NT2/D1 (cell line): Measurements from ENCODE around the gene ZNF286A.
"Not testable (repeated sequence)": the region's sequence is repeated elsewhere in the genome, so short reads cannot be mapped to it uniquely, and the experiment has no call there.

Experiments used
- DNase-seq: peaks from one replicate; pipeline ENCODE4 v3.0.0-alpha.2; 2011; ENCODE audit warnings: low read depth, low spot score
- H3K27me3 ChIP-seq: 2 replicates; pipeline ENCODE4 v1.6.0; 2011; ENCODE audit warnings: mild to moderate bottlenecking; ENCODE audit not compliant: insufficient read length, insufficient read depth
- H3K36me3 ChIP-seq: 2 replicates; pipeline ENCODE4 v1.6.1; 2011; ENCODE audit warnings: mild to moderate bottlenecking, low read length, mixed read lengths; ENCODE audit not compliant: insufficient read depth, insufficient read length
- H3K4me1 ChIP-seq: 2 replicates; pipeline ENCODE4 v1.5.1; 2011; ENCODE audit not compliant: insufficient read depth, insufficient read length
- H3K4me3 ChIP-seq: 2 replicates; pipeline ENCODE4 v1.5.1; 2011; ENCODE audit warnings: low read depth; ENCODE audit not compliant: insufficient read length
- H3K9ac ChIP-seq: 2 replicates; pipeline ENCODE4 v1.6.0; 2011; ENCODE audit warnings: low read depth; ENCODE audit not compliant: insufficient read length
- H3K9me3 ChIP-seq: 2 replicates; pipeline ENCODE4 v1.5.1; 2011; ENCODE audit warnings: mild to moderate bottlenecking, low read length; ENCODE audit not compliant: insufficient read depth
- SUZ12 ChIP-seq: IDR thresholded peaks from 2 replicates; pipeline ENCODE4 v1.6.1; 2011; ENCODE audit not compliant: insufficient read length, insufficient read depth; ENCODE audit errors: extremely low read depth
- YY1 ChIP-seq: IDR thresholded peaks from 2 replicates; pipeline ENCODE4 v1.6.1; 2011; ENCODE audit not compliant: insufficient read length, insufficient read depth
- ZNF274 ChIP-seq: IDR thresholded peaks from 2 replicates; pipeline ENCODE4 v1.6.1; 2011; ENCODE audit warnings: mild to moderate bottlenecking, low read depth, low read length

ZNF286A gene

GRCh38 chr17:15716601-15717563 is 17.3 kb downstream of the ZNF286A start:
- H3K4me3 ChIP-seq = not testable (repeated sequence)

GRCh38 chr17:15730535-15730934 is 31.0 kb downstream of the ZNF286A start:
- DNase-seq, H3K4me1 ChIP-seq, H3K27me3 ChIP-seq, H3K9ac ChIP-seq, H3K36me3 ChIP-seq, H3K4me3 ChIP-seq, H3K9me3 ChIP-seq: not testable (repeated sequence)

More at GRCh38 chr17:15716601-15717563, 17.3 kb downstream of the ZNF286A start:
- not testable (repeated sequence) for DNase-seq, H3K4me1 ChIP-seq, H3K36me3 ChIP-seq, H3K9ac ChIP-seq, H3K27me3 ChIP-seq
- H3K9me3 ChIP-seq = peaks cover 55% of the 10 kb centered on the region
- peak; percentile 79 for TF ChIP-seq ZNF274

GRCh38 chr17:15731900-15732299 is 32.3 kb downstream of the ZNF286A start, which contains the start of gene TBC1D26:
TSS of gene TBC1D26 (plus strand) at chr17:15732283. CDS start at chr17:15735349, 3,066 bp downstream.
- H3K9ac ChIP-seq, DNase-seq, H3K9me3 ChIP-seq: not testable (repeated sequence)

GRCh38 chr17:15733174-15733789 is 33.7 kb downstream of the ZNF286A start:
- not testable (repeated sequence) for H3K27me3 ChIP-seq, H3K36me3 ChIP-seq, H3K4me1 ChIP-seq, H3K4me3 ChIP-seq, H3K9ac ChIP-seq, H3K9me3 ChIP-seq, DNase-seq

More at GRCh38 chr17:15731900-15732299, 32.3 kb downstream of the ZNF286A start, which contains the start of gene TBC1D26:
- H3K27me3 ChIP-seq, H3K4me1 ChIP-seq, H3K4me3 ChIP-seq, H3K36me3 ChIP-seq: not testable (repeated sequence)

GRCh38 chr17:15736578-15736977 is 37.0 kb downstream of the ZNF286A start:
- not testable (repeated sequence) for H3K9me3 ChIP-seq, H3K4me3 ChIP-seq, H3K9ac ChIP-seq, DNase-seq, H3K27me3 ChIP-seq, H3K4me1 ChIP-seq, H3K36me3 ChIP-seq

- TF ChIP-seq YY1 = no peak
- no peak for TF ChIP-seq SUZ12
- TF ChIP-seq ZNF274 = no peak
- no peak for DNase-seq
- no peak overlapping the region for H3K9ac ChIP-seq
These were observed 38.5 kb downstream of the ZNF286A start for GRCh38 chr17:15738066-15738465.

GRCh38 chr17:15739259-15739658 is 39.7 kb downstream of the ZNF286A start:
- not testable (repeated sequence) for H3K9me3 ChIP-seq, H3K27me3 ChIP-seq, H3K36me3 ChIP-seq, DNase-seq, H3K9ac ChIP-seq, H3K4me3 ChIP-seq, H3K4me1 ChIP-seq

More at GRCh38 chr17:15738066-15738465, 38.5 kb downstream of the ZNF286A start:
- Histone ChIP-seq H3K4me3 (no peak overlapping the region), H3K36me3 (no peaks in the 10 kb centered on the region), H3K9me3 (no peaks in the 10 kb centered on the region), H3K4me1 (no peaks in the 10 kb centered on the region), H3K27me3 (no peaks in the 10 kb centered on the region)

- not testable (repeated sequence) for H3K9me3 ChIP-seq, H3K9ac ChIP-seq, H3K27me3 ChIP-seq, DNase-seq, H3K4me3 ChIP-seq, H3K36me3 ChIP-seq, H3K4me1 ChIP-seq
These were observed 40.5 kb downstream of the ZNF286A start for GRCh38 chr17:15740041-15740440.
